Panc1 (cell line): ENCODE results near the gene HBA1.

Experiments
- POLR2AphosphoS5 ChIP-seq: IDR thresholded peaks from 2 replicates; pipeline ENCODE4 v1.6.1; 2012; ENCODE audit warnings: mild to moderate bottlenecking, low read depth, low read length, moderate library complexity
- SIN3A ChIP-seq: IDR thresholded peaks from 2 replicates; pipeline ENCODE4 v1.6.1; 2012; ENCODE audit warnings: low read depth, mild to moderate bottlenecking, low read length, moderate library complexity, borderline replicate concordance; ENCODE audit not compliant: insufficient read depth
- TF ChIP-seq, protein P1 (sequence below): fragments of 450-650 bp; IDR thresholded peaks from 2 replicates; pipeline ENCODE4 v1.5.1; 2017; ENCODE audit warnings: mild to moderate bottlenecking
- TF ChIP-seq, protein P2 (sequence below), 2 experiments: IDR thresholded peaks; 2 replicates each; pipeline ENCODE4 v1.6.1; 2011 to 2012; ENCODE audit warnings: low read depth in 2 of 2, control low read depth in 1 of 2, low read length in 1 of 2, mild to moderate bottlenecking in 1 of 2, moderate library complexity in 1 of 2; ENCODE audit not compliant: insufficient read depth in 1 of 2

DNA sequence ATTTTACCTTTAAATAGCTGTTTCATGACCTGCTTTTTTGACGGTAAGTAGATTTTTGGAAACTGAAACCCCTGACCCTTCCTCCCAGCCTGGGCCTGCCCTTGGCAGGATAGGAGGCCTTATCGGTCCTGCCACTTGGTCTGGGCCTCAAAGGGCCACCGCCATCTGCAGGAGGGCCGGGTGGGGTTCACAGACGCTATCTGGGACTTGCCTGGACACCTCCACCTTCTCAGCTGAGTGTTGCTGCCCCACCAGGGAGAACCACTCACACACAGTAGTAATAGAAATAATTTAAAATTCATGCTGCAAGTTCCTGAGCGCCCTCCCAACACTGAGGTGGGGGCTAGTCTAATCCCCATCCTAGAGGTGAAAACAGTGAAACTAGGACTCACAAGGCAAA lies 33.4 kb upstream of the HBA1 start:
- TF ChIP-seq, protein P1, sequence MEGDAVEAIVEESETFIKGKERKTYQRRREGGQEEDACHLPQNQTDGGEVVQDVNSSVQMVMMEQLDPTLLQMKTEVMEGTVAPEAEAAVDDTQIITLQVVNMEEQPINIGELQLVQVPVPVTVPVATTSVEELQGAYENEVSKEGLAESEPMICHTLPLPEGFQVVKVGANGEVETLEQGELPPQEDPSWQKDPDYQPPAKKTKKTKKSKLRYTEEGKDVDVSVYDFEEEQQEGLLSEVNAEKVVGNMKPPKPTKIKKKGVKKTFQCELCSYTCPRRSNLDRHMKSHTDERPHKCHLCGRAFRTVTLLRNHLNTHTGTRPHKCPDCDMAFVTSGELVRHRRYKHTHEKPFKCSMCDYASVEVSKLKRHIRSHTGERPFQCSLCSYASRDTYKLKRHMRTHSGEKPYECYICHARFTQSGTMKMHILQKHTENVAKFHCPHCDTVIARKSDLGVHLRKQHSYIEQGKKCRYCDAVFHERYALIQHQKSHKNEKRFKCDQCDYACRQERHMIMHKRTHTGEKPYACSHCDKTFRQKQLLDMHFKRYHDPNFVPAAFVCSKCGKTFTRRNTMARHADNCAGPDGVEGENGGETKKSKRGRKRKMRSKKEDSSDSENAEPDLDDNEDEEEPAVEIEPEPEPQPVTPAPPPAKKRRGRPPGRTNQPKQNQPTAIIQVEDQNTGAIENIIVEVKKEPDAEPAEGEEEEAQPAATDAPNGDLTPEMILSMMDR, result no peak
- TF ChIP-seq POLR2AphosphoS5 (no peak), SIN3A (no peak)
- TF ChIP-seq, protein P2, sequence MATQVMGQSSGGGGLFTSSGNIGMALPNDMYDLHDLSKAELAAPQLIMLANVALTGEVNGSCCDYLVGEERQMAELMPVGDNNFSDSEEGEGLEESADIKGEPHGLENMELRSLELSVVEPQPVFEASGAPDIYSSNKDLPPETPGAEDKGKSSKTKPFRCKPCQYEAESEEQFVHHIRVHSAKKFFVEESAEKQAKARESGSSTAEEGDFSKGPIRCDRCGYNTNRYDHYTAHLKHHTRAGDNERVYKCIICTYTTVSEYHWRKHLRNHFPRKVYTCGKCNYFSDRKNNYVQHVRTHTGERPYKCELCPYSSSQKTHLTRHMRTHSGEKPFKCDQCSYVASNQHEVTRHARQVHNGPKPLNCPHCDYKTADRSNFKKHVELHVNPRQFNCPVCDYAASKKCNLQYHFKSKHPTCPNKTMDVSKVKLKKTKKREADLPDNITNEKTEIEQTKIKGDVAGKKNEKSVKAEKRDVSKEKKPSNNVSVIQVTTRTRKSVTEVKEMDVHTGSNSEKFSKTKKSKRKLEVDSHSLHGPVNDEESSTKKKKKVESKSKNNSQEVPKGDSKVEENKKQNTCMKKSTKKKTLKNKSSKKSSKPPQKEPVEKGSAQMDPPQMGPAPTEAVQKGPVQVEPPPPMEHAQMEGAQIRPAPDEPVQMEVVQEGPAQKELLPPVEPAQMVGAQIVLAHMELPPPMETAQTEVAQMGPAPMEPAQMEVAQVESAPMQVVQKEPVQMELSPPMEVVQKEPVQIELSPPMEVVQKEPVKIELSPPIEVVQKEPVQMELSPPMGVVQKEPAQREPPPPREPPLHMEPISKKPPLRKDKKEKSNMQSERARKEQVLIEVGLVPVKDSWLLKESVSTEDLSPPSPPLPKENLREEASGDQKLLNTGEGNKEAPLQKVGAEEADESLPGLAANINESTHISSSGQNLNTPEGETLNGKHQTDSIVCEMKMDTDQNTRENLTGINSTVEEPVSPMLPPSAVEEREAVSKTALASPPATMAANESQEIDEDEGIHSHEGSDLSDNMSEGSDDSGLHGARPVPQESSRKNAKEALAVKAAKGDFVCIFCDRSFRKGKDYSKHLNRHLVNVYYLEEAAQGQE (IDR thresholded peaks at IDR 0.05; ENCODE audit: insufficient read depth in 1 of 2, low read depth in 2 of 2, low read length in 1 of 2), result no peak
